Endothelial cell of umbilical vein (primary cell): Measurements from ENCODE around the gene PHLPP1. TPM values are rescaled to one million over a fixed set of nuclear protein-coding genes. Genes with fewer than 3 reads are reported as not detected.

Experiments used
- BruUV-seq: library from RNA; stranded (reverse); fragments of 400-500 nt; replicated peaks from 2 replicates; lab custom pipeline; 2021; lab: Mats Ljungman, UMichigan
- CTCF ChIA-PET: fragments of 300-600, 350-600 bp; sonication (Branson Sonifier 250); formaldehyde crosslinking; loops from one replicate; lab custom pipeline; 2021; ENCODE audit warnings: antibody characterized with exemption, inconsistent platforms; lab: Charles Lee
- POLR2A ChIA-PET: fragments of 300-600, 350-600 bp; sonication (Branson Sonifier 250); formaldehyde crosslinking; loops from one replicate; lab custom pipeline; 2021; ENCODE audit warnings: antibody characterized with exemption, inconsistent platforms; lab: Charles Lee
- DNase-seq: peaks from one replicate; pipeline ENCODE4 v3.0.0-alpha.2; 2011; ENCODE audit warnings: low read depth, low spot score
- FAIRE-seq: peaks from 2 replicates; lab custom pipeline; 2011; peaks lifted over from hg19 to GRCh38; lab: Jason Lieb, UNC
- H2AFZ ChIP-seq: 2 replicates; pipeline ENCODE4 v1.6.0; 2012; ENCODE audit warnings: low read depth, low read length, control low read depth, inconsistent platforms
- H3K27ac ChIP-seq: 2 replicates; pipeline ENCODE4 v1.5.1; 2011; ENCODE audit warnings: low read depth, mild to moderate bottlenecking, control low read depth, low read length, moderate library complexity; ENCODE audit not compliant: insufficient read depth
- H3K27me3 ChIP-seq, 2 experiments: 2 replicates each; pipeline versions ENCODE4 v1.6.0 to v1.6.1; 2011; ENCODE audit warnings: low read length in 2 of 2, mixed read lengths in 1 of 2; ENCODE audit not compliant: control insufficient read depth in 2 of 2, insufficient read depth in 2 of 2
- H3K36me3 ChIP-seq, 2 experiments: 2 replicates in 1 of 2; 3 replicates in 1 of 2; pipeline ENCODE4 v1.5.1; 2011; ENCODE audit warnings: low read length in 2 of 2, mild to moderate bottlenecking in 1 of 2, moderate library complexity in 1 of 2; ENCODE audit not compliant: control insufficient read depth in 2 of 2, insufficient read depth in 2 of 2; ENCODE audit errors: extremely low read depth in 1 of 2
- H3K4me1 ChIP-seq: 3 replicates; pipeline ENCODE4 v1.5.1; 2011; ENCODE audit warnings: mild to moderate bottlenecking, low read length; ENCODE audit not compliant: control insufficient read depth, insufficient read depth; ENCODE audit errors: extremely low read depth
- H3K4me2 ChIP-seq: 2 replicates; pipeline ENCODE4 v1.6.1; 2011; ENCODE audit warnings: low read length, control low read depth, mixed read lengths; ENCODE audit not compliant: insufficient read depth
- H3K4me3 ChIP-seq, 3 experiments: fragments of 200-600 bp in 1 of 3; sonication (generic), shearing (Covaris generic) in 1 of 3; replicated peaks in 1 of 3; 2 replicates each; pipeline ENCODE4 v1.5.1; 2011 to 2016; ENCODE audit warnings: control low read depth in 3 of 3, low read length in 3 of 3, mild to moderate bottlenecking in 2 of 3, inconsistent platforms in 1 of 3, low read depth in 1 of 3, moderate library complexity in 1 of 3; ENCODE audit not compliant: insufficient read depth in 1 of 3
- H3K79me2 ChIP-seq: 2 replicates; pipeline ENCODE4 v1.6.0; 2012; ENCODE audit warnings: low read length, inconsistent platforms; ENCODE audit not compliant: control insufficient read depth, insufficient read depth
- H3K9ac ChIP-seq: replicated peaks from 2 replicates; pipeline ENCODE3; 2011; ENCODE audit warnings: low read length, control low read depth; ENCODE audit not compliant: insufficient read depth; ENCODE audit errors: extremely low read depth
- H3K9me1 ChIP-seq: replicated peaks from 3 replicates; pipeline ENCODE4 v1.6.0; 2011; ENCODE audit warnings: mild to moderate bottlenecking, low read length; ENCODE audit not compliant: control insufficient read depth, insufficient read depth; ENCODE audit errors: extremely low read depth
- H3K9me3 ChIP-seq: replicated peaks from 2 replicates; pipeline ENCODE4 v1.5.1; 2012; ENCODE audit warnings: low read length, inconsistent platforms; ENCODE audit not compliant: control insufficient read depth, insufficient read depth
- H4K20me1 ChIP-seq: replicated peaks from 2 replicates; pipeline ENCODE3; 2011; ENCODE audit warnings: mild to moderate bottlenecking, low read length; ENCODE audit not compliant: control insufficient read depth, insufficient read depth; ENCODE audit errors: extremely low read depth
- CTCF ChIP-seq, 2 donors: IDR thresholded peaks; 1 replicate in 1 of 2; 2 replicates in 1 of 2; pipeline ENCODE4 v1.5.1; 2011; ENCODE audit warnings: low read length in 2 of 2, mild to moderate bottlenecking in 2 of 2, moderate library complexity in 2 of 2, control low read depth in 1 of 2, inconsistent platforms in 1 of 2, low read depth in 1 of 2; ENCODE audit not compliant: insufficient read depth in 1 of 2; ENCODE audit errors: extremely low read depth in 1 of 2
- EZH2 ChIP-seq: IDR thresholded peaks from 2 replicates; pipeline ENCODE4 v1.6.1; 2012; ENCODE audit warnings: borderline replicate concordance, low read depth, mild to moderate bottlenecking, moderate library complexity, low read length, inconsistent platforms; ENCODE audit not compliant: severe bottlenecking
- FOS ChIP-seq: IDR thresholded peaks from 2 replicates; pipeline ENCODE4 v1.6.1; 2011; ENCODE audit warnings: mild to moderate bottlenecking, low read length, moderate library complexity, borderline replicate concordance; ENCODE audit not compliant: insufficient read depth
- GATA2 ChIP-seq: IDR thresholded peaks from 2 replicates; pipeline ENCODE4 v1.7.0; 2011; ENCODE audit warnings: low read depth, mild to moderate bottlenecking, moderate library complexity, mixed read lengths, low read length; ENCODE audit not compliant: insufficient read length, insufficient read depth
- JUN ChIP-seq: IDR thresholded peaks from 2 replicates; pipeline ENCODE4 v1.6.1; 2011; ENCODE audit warnings: borderline replicate concordance, low read depth; ENCODE audit not compliant: insufficient read length, insufficient read depth
- MAX ChIP-seq: IDR thresholded peaks from 2 replicates; pipeline ENCODE4 v1.6.1; 2011; ENCODE audit not compliant: insufficient read depth, insufficient read length
- MYC ChIP-seq: IDR thresholded peaks from one replicate; pipeline ENCODE4 v1.6.1; 2011; ENCODE audit warnings: mild to moderate bottlenecking, low read depth, low read length
- POLR2A ChIP-seq: IDR thresholded peaks from 2 replicates; pipeline ENCODE4 v1.6.1; 2012; ENCODE audit warnings: low read depth, mild to moderate bottlenecking, control low read depth, low read length
- POLR2AphosphoS5 ChIP-seq: IDR thresholded peaks from 2 replicates; pipeline ENCODE4 v1.6.1; 2012; ENCODE audit warnings: low read depth, mild to moderate bottlenecking, control low read depth, low read length, moderate library complexity; ENCODE audit not compliant: insufficient read depth
- dilution Hi-C: fragments of 300-500 bp; cut with MboI; formaldehyde crosslinking; loops from one replicate; pipeline ENCODE4 v1.15.0; 2019; ENCODE audit warnings: low sequenced_read_pairs; ENCODE audit not compliant: extremely low pct_ligation_motif_present
- intact Hi-C: fragments of 100-400 bp; cut with micrococcal nuclease; formaldehyde crosslinking; loops from one replicate; pipeline ENCODE4 v1.10.0; 2022
- polyA plus RNA-seq, 4 experiments: library from polyadenylated mRNA; depleted of rRNA in 3 of 4; stranded (reverse) in 3 of 4; unstranded in 1 of 4; fragments of >200 nt; gene quantifications; 2 replicates each; pipeline versions ENCODE4 v1.2.1 to v1.2.3, GENCODE V29; 2011 to 2012; ENCODE audit warnings: missing spikeins in 1 of 4
- total RNA-seq: library from RNA; stranded (reverse); gene quantifications from 2 replicates; pipeline ENCODE4 v1.2.3, GENCODE V29; 2021

The PHLPP1 gene
- total and polyA plus RNA-seq, 2 donors (not counting 3 experiments of a cell fraction or from before 2014, with no cell fraction given) = 4.0 to 10.8 TPM

GRCh38 chr18:62792016-62792415, 76.7 kb downstream of the PHLPP1 start:
- intact Hi-C loops = no loop called here
- no TSS peak for BruUV-seq
- Histone ChIP-seq H3K79me2 (no peaks in the 10 kb centered on the region), H2AFZ (no peak overlapping the region), H3K27ac (no peak overlapping the region), H3K4me2 (no peak overlapping the region), H3K4me3 (no peak overlapping the region), H3K9ac (no peak overlapping the region), H3K36me3 (no peaks in the 10 kb centered on the region), H3K4me1 (peaks cover 5% of the 10 kb centered on the region), H4K20me1 (no peaks in the 10 kb centered on the region), H3K9me3 (no peaks in the 10 kb centered on the region), H3K27me3 (no peaks in the 10 kb centered on the region), H3K9me1 (no peaks in the 10 kb centered on the region)
- FAIRE-seq = no peak
- no peak for DNase-seq
- CTCF ChIA-PET = no interaction called here
- TF ChIP-seq POLR2A (no peak), GATA2 (no peak), FOS (no peak), CTCF (IDR thresholded peaks at IDR 0.05; ENCODE audit: extremely low read depth in 1 of 2, insufficient read depth in 1 of 2, low read depth in 1 of 2, low read length in 2 of 2) (no peak), POLR2AphosphoS5 (no peak), EZH2 (no peak), MYC (no peak), JUN (no peak), MAX (no peak)
- POLR2A ChIA-PET = no interaction called here
- dilution Hi-C loops = no loop called here
